DMS79 (cell line): ENCODE data around the gene CT47C1.
"Not testable (repeated sequence)": the region's sequence is repeated elsewhere in the genome, so short reads cannot be mapped to it uniquely, and the experiment has no call there.

Experiments used
- DNase-seq: peaks from one replicate; lab custom pipeline; 2025; lab: John Stamatoyannopoulos, UW

CT47C1 gene

GRCh38 chrX:119072744-119073143 is at the start of gene CT47C1:
TSS of gene CT47C1 (plus strand) at chrX:119072993. CDS start at chrX:119073226, 233 bp downstream.
- DNase-seq: no peak

GRCh38 chrX:119025900-119026299 is 46.9 kb upstream of the CT47C1 start:
- DNase-seq: no peak

GRCh38 chrX:119026344-119026743 is 46.4 kb upstream of the CT47C1 start:
- DNase-seq: not testable (repeated sequence)

GRCh38 chrX:119027960-119028732 is 44.6 kb upstream of the CT47C1 start:
- not testable (repeated sequence) for DNase-seq

- DNase-seq: no peak
These were observed 44.0 kb upstream of the CT47C1 start for GRCh38 chrX:119028733-119029330.

- DNase-seq: not testable (repeated sequence)
These were observed 43.1 kb upstream of the CT47C1 start for GRCh38 chrX:119029656-119030055.

GRCh38 chrX:119030990-119031389 is 41.8 kb upstream of the CT47C1 start:
- DNase-seq: no peak

- DNase-seq: no peak
These were observed 36.4 kb upstream of the CT47C1 start for GRCh38 chrX:119036107-119037029.

- no peak for DNase-seq
These were observed 32.4 kb upstream of the CT47C1 start for GRCh38 chrX:119040432-119040831.

GRCh38 chrX:119041175-119041574 is 31.6 kb upstream of the CT47C1 start:
- DNase-seq: no peak

- DNase-seq: no peak
These were observed 30.8 kb upstream of the CT47C1 start for GRCh38 chrX:119042040-119042439.

- no peak for DNase-seq
These were observed 29.8 kb upstream of the CT47C1 start for GRCh38 chrX:119042996-119043395.

GRCh38 chrX:119045884-119046283 is 26.9 kb upstream of the CT47C1 start:
- no peak for DNase-seq

- DNase-seq: no peak
These were observed 17.1 kb upstream of the CT47C1 start for GRCh38 chrX:119055687-119056086.

GRCh38 chrX:119062750-119063374 is 9.9 kb upstream of the CT47C1 start:
- DNase-seq: no peak

- DNase-seq: no peak
These were observed 9.4 kb upstream of the CT47C1 start for GRCh38 chrX:119063428-119063827.

- no peak for DNase-seq
These were observed 5.6 kb upstream of the CT47C1 start for GRCh38 chrX:119067023-119067739.

GRCh38 chrX:119069128-119069527 is 3.7 kb upstream of the CT47C1 start:
- DNase-seq: no peak

GRCh38 chrX:119069762-119070161 is 3.0 kb upstream of the CT47C1 start:
- no peak for DNase-seq

- no peak for DNase-seq
These were observed 1.4 kb upstream of the CT47C1 start for GRCh38 chrX:119071381-119071780.

- DNase-seq: no peak
These were observed 560 bp downstream of the CT47C1 start for GRCh38 chrX:119073200-119073905.
